HPDE6-E6E7 (cell line): ENCODE results near the gene TEX261.
"Not testable (repeated sequence)": the region's sequence is repeated elsewhere in the genome, so short reads cannot be mapped to it uniquely, and the experiment has no call there.

Source experiments
- DNase-seq: peaks from one replicate; pipeline ENCODE4 v3.0.0; 2011; ENCODE audit warnings: missing footprints; ENCODE audit errors: extremely low spot score

Gene TEX261

DNA sequence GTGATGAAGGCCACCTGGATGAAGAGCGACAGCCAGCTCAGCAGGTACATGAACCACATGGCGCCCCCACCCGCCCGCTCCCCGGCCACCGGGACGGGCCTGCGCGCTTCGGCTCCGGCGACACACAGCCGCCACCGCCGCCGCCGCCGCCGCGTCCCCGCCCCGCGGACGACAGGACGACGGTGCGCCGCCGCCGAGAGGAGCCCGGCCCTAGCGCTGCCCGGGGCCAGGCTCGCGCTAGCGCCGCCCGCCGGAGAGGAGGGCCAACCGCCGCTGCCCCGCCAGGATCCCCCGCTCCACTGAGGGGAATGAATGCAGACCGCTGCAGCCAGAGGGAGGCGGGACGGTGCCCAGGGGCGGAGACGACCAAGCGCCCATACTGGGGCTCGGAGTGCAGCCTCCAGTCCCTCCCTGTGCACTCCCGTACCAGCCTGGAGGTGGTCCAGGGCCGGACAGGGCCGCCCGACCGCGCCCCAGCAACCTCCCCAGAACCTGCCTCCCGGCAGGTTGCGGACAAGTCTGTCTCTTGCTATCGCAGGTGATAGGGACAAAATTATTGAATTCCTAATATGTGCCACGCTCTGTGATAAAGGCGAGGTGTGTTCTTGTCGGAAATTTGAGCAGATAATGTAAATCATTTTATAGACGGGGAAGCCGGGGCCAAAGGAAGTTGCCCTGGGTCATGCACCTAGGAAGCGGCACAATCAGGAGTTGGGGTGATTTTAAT is at the start of gene TEX261:
Gene TEX261 (minus strand): TSS at position 175 of the 727 bp plus-strand sequence. CDS start 116 bp downstream, at position 59.
- peak; percentile 83 for DNase-seq

DNA sequence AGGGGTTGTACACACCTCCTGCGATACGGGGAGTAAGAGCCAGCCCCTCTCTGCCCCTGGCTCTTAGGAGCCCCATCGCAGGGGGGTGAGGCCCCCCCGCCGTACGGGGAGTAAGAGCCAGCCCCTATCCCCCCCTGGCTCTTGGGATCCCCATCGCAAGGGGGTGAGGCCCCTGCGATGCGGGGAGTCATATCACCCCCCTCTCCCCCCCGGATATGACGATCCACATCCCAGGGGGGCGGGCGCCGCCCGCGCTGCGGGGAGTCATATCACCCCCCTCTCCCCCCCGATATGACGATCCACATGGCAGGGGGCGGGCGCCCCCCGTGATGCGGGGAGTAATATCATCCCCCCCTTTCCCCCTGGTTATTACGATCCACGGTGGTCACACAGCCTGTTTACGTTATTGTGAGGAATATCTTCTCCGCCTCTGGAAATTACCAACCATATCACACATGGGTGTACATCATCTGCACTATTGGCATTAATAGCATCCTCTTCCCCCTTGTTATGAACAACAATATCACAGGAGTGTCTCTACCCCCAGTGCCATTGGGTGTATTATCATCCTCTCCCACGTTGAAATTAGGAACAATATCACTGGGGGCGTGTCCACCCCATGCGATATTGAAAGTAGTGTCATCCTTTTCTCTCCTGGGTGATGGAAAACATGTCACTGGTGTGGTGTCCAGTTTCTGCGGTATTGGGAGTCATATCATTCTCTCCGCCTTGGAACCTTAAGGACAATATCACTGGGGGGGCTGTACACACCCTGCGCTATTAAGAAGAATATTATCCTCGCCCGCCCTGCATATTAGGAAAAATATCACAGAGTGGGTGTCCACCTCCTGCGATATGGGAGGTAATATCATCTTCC is 49.1 kb upstream of the TEX261 start:
- DNase-seq = no peak

DNA sequence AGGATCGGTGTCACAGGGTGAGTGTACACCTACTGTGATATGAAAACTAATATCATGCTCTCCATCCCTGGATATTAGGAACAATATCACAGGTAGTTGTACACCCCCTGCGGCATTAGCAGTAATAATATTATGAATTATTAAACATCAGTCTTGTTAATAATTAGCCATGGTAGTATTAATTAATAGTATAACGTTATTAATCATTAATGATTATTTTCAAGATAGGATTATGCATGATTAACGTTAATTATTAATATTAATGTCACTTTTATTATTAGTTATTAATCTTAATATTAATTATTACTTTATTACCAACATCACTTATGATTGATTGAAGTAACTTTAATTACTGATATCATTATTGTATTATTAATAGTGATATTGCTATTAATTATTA is 47.6 kb upstream of the TEX261 start:
- DNase-seq = no peak

DNA sequence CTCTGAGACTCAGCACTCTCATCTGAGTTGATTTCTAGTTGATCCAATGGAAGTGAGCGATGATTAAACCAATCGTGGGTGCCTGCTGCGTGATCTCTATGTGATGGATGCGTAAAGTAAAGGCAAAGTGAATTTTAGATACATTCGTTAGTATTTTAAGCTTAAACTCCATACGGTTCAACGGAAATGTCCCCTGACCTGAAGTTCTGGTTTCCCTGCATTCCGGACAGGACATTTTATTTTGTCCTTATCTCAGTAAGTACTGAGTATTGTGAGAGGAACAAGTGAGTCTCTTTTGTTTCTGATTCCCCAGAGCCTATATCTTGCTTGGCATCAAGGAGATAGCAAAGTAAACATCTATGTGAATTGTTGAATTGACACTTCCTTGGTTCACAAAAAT is 41.6 kb upstream of the TEX261 start:
- DNase-seq = not testable (repeated sequence)

DNA sequence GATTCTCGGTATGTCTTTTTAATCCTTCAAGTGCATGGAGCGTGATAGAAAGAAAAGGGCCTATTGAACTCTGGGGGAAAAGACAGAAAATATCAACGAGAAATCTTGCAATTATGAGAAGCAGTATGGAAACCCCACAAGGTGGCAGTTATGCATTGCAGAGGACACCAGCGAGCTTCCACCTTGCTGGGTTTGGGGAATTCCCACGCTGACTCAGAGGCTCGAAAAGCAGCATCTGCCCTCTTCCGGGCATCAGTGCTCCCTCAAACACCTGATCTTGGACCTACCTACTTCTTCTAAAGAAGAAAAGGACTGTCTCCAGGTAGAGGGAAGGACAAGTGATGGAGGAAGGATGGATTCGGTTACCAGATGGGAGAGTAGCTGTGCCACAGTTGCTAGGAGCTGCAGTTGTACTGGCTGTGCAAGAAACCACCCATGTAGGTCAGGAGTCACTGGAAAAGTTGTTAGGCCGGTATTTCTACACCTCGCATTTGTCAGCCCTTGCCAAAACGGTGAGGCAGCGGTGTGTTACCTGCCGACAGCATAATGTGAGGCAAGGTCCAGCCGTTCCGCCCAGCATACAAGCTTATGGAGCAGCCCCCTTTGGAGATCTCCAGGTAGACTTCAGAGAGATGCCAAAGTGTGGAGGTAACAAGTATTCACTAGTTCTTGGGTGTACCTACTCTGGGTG is 29.0 kb upstream of the TEX261 start:
- DNase-seq = not testable (repeated sequence)

DNA sequence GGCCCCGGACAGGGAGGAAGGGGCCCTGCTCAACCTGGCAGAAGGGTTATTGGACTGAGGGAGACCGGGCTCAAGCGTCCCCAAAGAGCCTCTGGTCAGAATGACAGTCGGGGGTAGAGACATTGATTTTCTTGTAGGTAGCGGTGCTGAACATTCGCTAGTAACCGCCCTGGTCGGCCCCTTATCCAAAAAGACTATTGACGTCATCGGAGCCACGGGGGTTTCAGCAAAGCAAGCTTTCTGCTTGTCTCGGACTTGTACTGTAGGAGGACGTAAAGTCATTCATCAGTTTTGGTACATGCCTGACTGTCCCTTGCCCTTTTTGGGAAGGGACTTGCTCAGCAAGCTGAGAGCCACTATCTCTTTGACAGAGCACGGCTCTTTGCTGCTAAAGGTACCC is 26.7 kb upstream of the TEX261 start:
- not testable (repeated sequence) for DNase-seq

DNA sequence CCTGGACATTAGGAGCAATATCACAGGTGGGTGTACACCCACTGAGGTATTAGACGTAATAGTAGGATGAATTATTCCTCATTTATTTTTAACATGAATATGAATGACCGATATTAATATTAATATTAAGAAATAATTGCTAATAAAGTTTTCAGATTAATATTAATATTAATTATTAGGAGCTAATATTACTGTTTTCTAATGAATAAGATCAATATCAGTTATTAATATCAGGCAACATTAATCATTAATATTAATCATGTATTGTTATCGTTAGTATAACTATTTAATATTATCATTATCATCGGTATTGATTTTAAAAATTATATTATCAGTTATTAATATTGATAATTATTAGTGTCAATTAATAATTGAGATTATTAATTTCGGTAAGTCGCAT is 25.3 kb upstream of the TEX261 start:
- not testable (repeated sequence) for DNase-seq

DNA sequence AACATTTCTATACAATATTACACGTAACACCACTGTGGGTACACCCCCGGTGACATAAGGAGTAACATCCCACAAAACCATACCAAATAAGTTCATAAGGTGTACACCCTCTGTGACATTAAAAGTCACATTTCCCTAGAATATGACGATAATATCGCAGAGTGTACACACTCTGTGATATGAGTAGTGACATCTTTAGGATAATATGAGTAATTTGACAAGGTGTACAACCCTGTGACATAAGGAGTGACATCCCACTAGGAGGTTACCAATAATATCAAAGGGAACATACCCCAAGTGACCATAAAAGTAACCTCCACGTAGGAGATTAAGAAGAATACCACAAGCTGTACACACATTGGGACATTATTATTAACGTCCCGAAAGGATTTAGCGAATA is 24.0 kb upstream of the TEX261 start:
- DNase-seq = no peak

DNA sequence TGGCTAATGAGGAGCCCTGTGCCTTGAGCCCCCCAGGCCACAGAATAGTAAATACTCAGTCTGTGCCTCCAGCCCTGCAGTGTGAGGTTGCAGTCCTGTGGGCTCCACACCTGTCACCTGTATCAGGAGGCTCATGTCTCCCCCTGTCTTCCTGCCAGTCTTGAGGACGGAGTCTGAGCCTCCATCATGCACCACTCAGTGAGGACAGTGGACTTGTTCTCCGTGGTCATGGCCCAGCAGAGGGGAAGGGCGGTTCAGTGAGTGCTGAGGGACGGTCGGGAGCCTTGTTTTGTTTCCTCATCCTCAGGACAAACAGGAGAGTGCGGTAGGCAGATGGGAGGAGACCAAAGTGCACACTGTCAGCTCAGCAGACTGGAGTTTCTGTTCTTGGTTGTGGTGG is 17.1 kb upstream of the TEX261 start:
- not testable (repeated sequence) for DNase-seq

DNA sequence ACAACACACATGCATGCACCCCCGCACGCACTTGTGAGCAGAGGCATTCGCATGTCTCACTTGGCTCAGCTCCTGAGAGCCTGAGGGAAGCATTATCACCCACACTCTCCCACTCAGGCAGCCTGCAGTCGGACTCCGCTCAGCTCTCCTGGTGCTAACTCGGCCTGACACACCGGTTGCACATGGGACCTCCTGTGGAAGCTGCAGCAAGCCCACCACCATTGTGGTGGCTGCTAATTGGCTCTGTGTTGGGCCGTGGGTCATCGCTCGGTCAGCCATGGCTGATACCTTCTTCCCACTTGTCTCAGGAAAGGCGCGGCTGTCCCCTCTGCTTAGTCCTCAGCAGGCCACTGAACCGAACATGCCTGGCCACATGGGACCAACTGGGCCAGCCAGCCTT is 13.7 kb upstream of the TEX261 start:
- DNase-seq = no peak

DNA sequence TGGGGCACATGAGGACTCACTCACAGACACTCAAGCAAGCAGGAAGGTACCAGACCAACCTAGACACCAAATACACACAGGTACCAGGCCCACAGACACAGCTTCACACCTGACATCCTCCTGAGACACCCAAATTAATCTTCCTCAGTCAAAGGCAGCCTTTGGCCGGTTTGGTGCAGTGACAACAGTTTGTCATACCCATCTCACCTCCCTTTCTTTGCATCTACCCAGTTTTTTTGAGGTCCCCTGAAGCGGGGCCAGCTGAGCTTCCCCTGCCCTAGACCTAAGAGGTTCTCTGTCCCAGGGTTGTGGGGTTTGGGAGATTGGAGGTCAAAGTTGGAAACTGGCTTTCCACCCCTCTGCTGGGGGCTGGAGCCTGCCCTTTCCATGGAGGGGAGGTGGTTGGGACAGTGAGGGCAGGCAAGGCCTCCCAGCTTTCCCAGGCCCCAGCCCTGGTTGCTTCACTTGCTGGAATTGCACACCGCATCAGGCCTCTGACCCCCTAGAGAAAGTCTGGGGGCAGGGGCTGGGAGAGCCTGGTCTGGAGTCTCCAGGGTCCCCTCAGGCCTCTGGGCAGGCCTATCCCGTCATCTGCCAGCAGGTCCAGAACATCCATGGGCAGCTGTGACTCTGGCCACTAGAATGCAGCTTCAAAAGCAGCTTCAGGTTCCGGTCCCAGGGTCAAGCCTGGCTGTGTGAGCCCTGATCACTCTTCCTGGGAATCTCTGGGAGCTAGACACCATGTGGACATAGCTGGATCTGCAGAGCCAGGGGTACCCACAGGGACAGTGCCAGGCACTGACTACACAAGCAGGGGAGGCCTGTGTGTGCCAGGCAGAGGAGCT is 12.5 kb upstream of the TEX261 start:
- no peak for DNase-seq

DNA sequence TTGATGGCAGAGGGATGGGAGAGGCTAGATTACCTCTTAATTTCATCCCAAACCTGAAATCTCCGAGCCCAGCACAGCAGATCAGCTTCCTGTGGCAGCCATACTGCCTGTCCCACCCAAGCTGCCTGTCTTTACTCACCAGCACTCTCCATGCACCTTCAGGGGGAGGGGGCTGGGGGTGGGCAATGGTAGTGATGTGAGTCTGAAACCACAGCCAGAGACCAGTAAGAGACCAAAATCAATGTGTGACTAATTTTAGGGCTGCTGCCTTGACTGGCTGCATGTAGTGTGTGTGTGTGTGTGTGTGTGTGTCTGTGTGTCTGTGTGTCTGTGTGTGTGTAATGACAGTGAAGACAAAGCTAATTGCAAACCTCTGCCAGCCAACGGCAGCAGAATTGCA is 11.7 kb upstream of the TEX261 start:
- no peak for DNase-seq

DNA sequence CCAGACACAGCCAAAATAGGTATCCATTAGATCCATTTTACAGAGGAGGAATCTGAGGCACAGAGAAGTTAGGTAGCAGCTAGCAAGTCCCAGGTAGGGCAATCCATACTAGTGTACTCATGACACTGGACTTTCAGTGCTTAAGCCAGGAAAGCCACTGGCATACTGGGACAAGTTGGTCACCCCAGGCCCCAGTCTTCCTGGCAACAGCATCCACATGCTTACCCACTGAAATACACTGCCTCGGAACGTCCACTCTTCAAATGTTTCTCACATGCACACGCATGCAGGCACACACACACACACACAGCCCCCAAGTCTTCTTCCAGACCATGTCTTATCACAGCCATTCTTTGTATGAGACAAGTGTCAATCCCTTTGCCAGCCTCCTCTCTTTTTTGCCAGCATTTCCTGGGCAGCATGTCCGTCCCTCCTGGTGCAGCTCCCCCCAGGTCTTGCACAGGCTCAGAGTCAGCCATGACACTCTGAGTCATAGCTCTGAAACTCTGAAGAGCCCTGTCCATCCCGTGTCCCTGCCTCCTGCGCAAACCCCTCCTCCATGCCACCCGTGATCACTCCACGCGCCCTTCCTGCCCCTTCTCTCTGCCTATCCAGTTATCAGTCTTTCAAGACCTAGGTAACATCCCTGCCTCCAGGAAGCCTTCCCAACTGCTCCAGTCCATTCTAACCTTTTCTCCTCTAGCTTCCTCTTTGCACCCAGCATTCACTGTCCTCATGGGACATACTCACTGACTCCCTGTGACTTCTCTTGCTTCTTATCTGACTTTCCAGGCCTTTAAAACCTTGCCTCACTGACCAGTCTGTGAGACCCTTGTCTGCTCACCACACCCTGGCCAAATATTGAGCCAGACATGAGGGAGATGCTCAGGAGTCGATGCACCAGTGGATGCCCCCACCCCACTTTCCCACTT is 10.9 kb upstream of the TEX261 start:
- no peak for DNase-seq

DNA sequence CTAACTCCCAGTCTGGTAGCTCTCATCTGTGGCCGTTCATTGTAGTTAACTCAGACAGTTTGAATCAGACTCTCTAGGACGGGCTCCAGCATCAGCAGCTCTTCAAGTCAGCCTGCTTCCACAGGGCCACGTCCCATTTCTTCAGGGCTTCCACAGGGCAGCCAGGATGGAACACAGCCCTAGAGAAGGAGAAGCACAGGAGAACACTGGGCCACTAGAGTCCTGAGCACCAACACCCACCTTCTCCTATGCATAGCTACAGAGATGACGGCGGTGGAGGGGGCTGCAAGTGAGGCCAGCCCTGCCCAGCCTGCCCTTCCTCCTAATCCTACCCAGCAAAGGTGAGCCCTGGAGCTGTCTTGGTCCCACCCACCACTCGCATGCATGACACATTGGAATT is 10.2 kb upstream of the TEX261 start:
- no peak for DNase-seq

DNA sequence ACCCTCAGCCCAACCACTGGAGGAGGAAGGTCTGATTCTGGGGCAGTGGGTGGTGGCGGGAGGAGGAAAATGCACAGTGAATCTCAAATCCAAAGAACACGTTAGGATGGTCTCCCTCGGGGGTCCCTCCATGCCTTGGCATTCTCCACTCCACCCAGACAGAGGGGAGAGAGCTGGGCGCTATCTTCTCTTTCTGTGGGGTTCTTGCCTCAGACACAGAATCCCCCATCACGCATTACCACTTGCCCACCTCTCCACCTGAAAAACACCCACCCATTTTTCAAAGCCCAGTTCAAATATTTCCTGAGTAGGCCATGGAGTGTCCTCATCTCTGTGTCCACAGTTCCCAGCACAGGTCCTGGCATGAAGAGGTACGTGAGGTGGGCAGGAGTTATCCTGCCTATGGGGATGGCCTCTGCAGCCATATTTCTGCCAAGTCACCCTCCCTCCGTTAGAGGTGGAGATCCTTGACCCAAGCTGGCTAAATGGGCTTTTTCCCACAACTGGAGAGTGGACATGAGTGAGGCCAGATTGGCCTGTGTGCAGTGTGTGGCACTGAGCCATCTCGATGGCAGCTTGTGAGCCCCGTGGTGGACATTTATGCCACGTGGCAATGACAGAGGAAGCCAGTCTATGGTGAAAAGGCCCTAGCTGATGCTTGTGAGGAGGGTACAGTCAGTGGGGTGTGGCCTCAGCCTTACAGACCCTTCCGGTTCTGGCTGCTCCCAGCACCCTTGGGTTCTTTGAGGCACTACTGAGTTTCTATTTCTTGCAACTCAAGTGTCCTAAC is 9.5 kb upstream of the TEX261 start:
- no peak for DNase-seq

DNA sequence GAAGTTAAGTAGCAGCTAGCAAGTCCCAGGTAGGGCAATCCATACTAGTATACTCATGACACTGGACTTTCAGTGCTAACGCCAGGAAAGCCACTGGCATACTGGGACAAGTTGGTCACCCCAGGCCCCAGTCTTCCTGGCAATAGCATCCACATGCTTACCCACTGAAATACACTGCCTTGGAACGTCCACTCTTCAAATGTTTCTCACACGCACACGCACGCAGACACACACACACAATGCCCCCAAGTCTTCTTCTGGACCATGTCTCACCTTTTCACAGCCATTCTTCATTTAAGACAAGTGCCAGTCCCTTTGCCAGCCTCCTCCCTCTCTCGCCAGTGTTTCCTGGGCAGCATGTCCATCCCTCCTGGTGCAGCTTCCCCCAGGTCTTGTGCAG is 8.7 kb upstream of the TEX261 start:
- no peak for DNase-seq

DNA sequence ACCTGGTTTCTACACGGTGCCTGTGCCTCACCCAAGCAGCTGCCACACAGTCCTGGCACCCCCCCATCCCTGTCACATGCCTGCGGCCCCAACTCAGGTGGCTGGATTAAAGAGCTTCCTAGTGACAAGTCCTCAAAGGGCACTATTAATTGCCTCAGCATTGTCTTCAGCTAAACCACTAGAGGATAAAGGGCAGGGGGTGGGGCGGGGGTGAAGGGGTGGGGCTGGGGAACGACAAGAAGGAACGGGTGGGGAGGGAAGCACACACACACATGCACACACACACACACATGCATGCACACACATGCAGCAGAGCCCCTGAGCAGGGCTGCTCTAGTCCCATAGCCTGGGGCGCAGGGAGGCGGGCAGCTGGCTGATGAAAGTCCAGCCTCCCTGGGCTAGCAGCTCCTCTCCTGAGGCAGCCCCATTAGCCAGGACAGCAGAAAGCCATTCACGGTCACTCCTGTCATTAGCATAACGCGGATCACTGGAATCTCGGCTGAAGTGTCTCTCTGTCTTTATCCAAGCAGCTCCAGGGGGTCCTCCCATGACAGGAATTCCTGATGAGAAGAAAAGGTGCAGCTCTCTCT is 7.4 kb upstream of the TEX261 start:
- DNase-seq = no peak

DNA sequence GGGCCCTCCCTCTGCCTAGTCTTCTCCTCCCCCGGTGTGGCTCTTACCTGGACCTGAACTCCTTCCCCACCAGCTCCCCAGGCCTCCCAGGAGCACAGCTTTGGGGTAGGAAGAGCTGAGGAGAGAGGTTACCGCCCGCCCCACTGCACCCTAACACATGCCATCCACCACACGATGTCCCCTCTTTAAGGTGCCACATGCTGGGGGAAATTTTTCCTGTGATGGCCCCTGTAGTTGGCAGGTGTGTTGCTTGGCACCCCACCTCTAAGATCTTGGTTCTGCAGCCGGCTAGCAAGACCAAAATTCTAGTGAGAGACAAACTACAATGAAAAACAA is 6.9 kb upstream of the TEX261 start:
- DNase-seq = no peak
